Measurements from ENCODE around the gene PPP1R3C.

DNA sequence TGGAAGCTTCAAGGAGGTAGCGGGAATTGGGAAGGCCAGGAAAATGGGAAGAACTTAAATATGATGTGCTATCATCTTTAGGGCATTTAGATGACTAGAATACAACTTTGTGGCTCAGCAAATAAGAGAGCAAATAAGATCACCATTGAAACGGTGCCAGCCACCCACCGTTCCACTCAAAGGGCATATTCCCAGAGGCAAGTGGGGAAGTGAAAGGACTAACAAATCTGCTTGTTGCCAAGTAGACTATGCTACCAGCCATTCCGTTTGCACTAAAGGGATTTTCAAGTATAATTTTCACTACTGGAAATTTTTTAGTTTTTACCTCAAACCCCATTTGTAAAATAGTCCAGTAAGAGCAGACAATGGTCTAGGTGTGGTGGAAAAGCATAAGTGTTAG, 4.0 kb upstream of the PPP1R3C start:
- no peak for TF ChIP-seq POLR2AphosphoS5 (IDR thresholded peaks at IDR 0.05)
- TF ChIP-seq, protein P1, sequence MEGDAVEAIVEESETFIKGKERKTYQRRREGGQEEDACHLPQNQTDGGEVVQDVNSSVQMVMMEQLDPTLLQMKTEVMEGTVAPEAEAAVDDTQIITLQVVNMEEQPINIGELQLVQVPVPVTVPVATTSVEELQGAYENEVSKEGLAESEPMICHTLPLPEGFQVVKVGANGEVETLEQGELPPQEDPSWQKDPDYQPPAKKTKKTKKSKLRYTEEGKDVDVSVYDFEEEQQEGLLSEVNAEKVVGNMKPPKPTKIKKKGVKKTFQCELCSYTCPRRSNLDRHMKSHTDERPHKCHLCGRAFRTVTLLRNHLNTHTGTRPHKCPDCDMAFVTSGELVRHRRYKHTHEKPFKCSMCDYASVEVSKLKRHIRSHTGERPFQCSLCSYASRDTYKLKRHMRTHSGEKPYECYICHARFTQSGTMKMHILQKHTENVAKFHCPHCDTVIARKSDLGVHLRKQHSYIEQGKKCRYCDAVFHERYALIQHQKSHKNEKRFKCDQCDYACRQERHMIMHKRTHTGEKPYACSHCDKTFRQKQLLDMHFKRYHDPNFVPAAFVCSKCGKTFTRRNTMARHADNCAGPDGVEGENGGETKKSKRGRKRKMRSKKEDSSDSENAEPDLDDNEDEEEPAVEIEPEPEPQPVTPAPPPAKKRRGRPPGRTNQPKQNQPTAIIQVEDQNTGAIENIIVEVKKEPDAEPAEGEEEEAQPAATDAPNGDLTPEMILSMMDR (IDR thresholded peaks at IDR 0.05; ENCODE audit: poor library complexity, severe bottlenecking) = no peak
- TF ChIP-seq SMC3 (conservative IDR thresholded peaks at IDR 0.05; ENCODE audit: poor library complexity) = no peak
- TF ChIP-seq EZH2 (IDR thresholded peaks at IDR 0.05; ENCODE audit: borderline replicate concordance, insufficient read depth, low read length, poor library complexity, severe bottlenecking) = no peak
- no peak for TF ChIP-seq TAF1 (IDR thresholded peaks at IDR 0.05; ENCODE audit: low read depth)
- no peak for TF ChIP-seq MXI1 (conservative IDR thresholded peaks at IDR 0.05; ENCODE audit: poor library complexity, severe bottlenecking)
